Neural cell (in vitro differentiated cells): ENCODE data around the gene TIPRL. TPM values are rescaled to one million over a fixed set of nuclear protein-coding genes. Genes with fewer than 3 reads are reported as not detected.

Experiments
- H2AFZ ChIP-seq: fragments of 200-600, 300-800 bp; sonication (generic), shearing (Covaris generic); 2 replicates; pipeline ENCODE4 v1.6.0; 2014; ENCODE audit warnings: low read depth, mild to moderate bottlenecking, antibody characterized with exemption, low read length, moderate library complexity
- H3F3A ChIP-seq: fragments of 200-600 bp; shearing (Covaris generic); 2 replicates; pipeline ENCODE4 v1.6.1; 2016; ENCODE audit warnings: mild to moderate bottlenecking, moderate library complexity, mixed read lengths, antibody characterized with exemption, low read length; ENCODE audit not compliant: insufficient read depth, poor library complexity, severe bottlenecking
- H3K27ac ChIP-seq: fragments of 200-600, 300-800 bp; sonication (generic), shearing (Covaris generic); 2 replicates; pipeline ENCODE4 v1.5.1; 2014; ENCODE audit warnings: mild to moderate bottlenecking, low read length, moderate library complexity
- H3K27me3 ChIP-seq: fragments of 300-800, 200-600 bp; sonication (generic), shearing (Covaris generic); 2 replicates; pipeline ENCODE4 v1.6.0; 2014; ENCODE audit warnings: mild to moderate bottlenecking, low read depth, low read length, moderate library complexity; ENCODE audit not compliant: insufficient read depth
- H3K36me3 ChIP-seq: fragments of 300-800, 200-600 bp; sonication (generic), shearing (Covaris generic); 2 replicates; pipeline ENCODE4 v1.5.1; 2014; ENCODE audit warnings: mild to moderate bottlenecking, antibody characterized with exemption, low read length, moderate library complexity; ENCODE audit not compliant: insufficient read depth
- H3K4me2 ChIP-seq: fragments of 300-800, 200-600 bp; sonication (generic), shearing (Covaris generic); 2 replicates; pipeline ENCODE4 v1.6.0; 2014; ENCODE audit warnings: mild to moderate bottlenecking, low read length
- H3K4me3 ChIP-seq: fragments of 300-800, 200-600 bp; sonication (generic), shearing (Covaris generic); 2 replicates; pipeline ENCODE4 v1.5.1; 2014; ENCODE audit warnings: mild to moderate bottlenecking, low read length, moderate library complexity
- H3K79me2 ChIP-seq: fragments of 200-600 bp; shearing (Covaris generic); replicated peaks from 2 replicates; pipeline ENCODE4 v1.6.0; 2014; ENCODE audit warnings: mild to moderate bottlenecking, low read length, moderate library complexity; ENCODE audit not compliant: insufficient read depth
- H3K9ac ChIP-seq: fragments of 300-800, 200-600 bp; sonication (generic), shearing (Covaris generic); 2 replicates; pipeline ENCODE4 v1.6.1; 2016; ENCODE audit warnings: mild to moderate bottlenecking, low read length, mixed read lengths
- H3K9me2 ChIP-seq: fragments of 200-600 bp; shearing (Covaris generic); 2 replicates; pipeline ENCODE4 v1.6.1; 2016; ENCODE audit warnings: mild to moderate bottlenecking, low read length, mixed read lengths; ENCODE audit not compliant: insufficient read depth
- H3K9me3 ChIP-seq: fragments of 200-600, 300-800 bp; sonication (generic), shearing (Covaris generic); 2 replicates; pipeline ENCODE4 v1.6.1; 2016; ENCODE audit warnings: mild to moderate bottlenecking, mixed run types, low read length, moderate library complexity, mixed read lengths
- H4K20me1 ChIP-seq: fragments of 200-600 bp; shearing (Covaris generic); 2 replicates; pipeline ENCODE4 v1.6.1; 2016; ENCODE audit warnings: mild to moderate bottlenecking, mixed run types; ENCODE audit not compliant: insufficient read depth
- EP300 ChIP-seq: fragments of 450-650 bp; conservative IDR thresholded peaks from 2 replicates; pipeline ENCODE4 v1.6.1; 2014; ENCODE audit warnings: antibody characterized with exemption, mild to moderate bottlenecking, moderate library complexity; ENCODE audit not compliant: poor library complexity, severe bottlenecking
- EZH2 ChIP-seq: fragments of 200-600, 300-800 bp; shearing (Covaris generic), sonication (generic); IDR thresholded peaks from 2 replicates; pipeline ENCODE4 v1.6.1; 2014; ENCODE audit warnings: antibody characterized with exemption, low read length, borderline replicate concordance, mild to moderate bottlenecking; ENCODE audit not compliant: insufficient read depth, poor library complexity, severe bottlenecking
- MXI1 ChIP-seq: fragments of 450-650 bp; conservative IDR thresholded peaks from 2 replicates; pipeline ENCODE4 v1.6.1; 2014; ENCODE audit warnings: antibody characterized with exemption, mild to moderate bottlenecking; ENCODE audit not compliant: poor library complexity, severe bottlenecking
- POLR2AphosphoS5 ChIP-seq: IDR thresholded peaks from 2 replicates; pipeline ENCODE4 v1.6.1; 2012
- RAD21 ChIP-seq: fragments of 450-650 bp; conservative IDR thresholded peaks from 2 replicates; pipeline ENCODE4 v1.6.1; 2014; ENCODE audit warnings: antibody characterized with exemption, mild to moderate bottlenecking, moderate library complexity
- SMC3 ChIP-seq: fragments of 450-650 bp; conservative IDR thresholded peaks from 2 replicates; pipeline ENCODE4 v1.6.1; 2014; ENCODE audit warnings: antibody characterized with exemption, mild to moderate bottlenecking, moderate library complexity; ENCODE audit not compliant: poor library complexity
- TAF1 ChIP-seq: IDR thresholded peaks from 2 replicates; pipeline ENCODE4 v1.6.1; 2012; ENCODE audit warnings: low read depth
- polyA plus RNA-seq: library from polyadenylated mRNA; depleted of rRNA; stranded (reverse); fragments of >200 nt; gene quantifications from 2 replicates; pipeline ENCODE4 v1.2.3, GENCODE V29; 2014
- TF ChIP-seq, protein P1 (sequence below): fragments of 450-650 bp; IDR thresholded peaks from 2 replicates; pipeline ENCODE4 v1.5.1; 2014; ENCODE audit warnings: antibody characterized with exemption, mild to moderate bottlenecking, moderate library complexity; ENCODE audit not compliant: poor library complexity, severe bottlenecking
- TF ChIP-seq, protein P2 (sequence below): IDR thresholded peaks from 2 replicates; pipeline ENCODE4 v1.6.1; 2012; ENCODE audit warnings: borderline replicate concordance

Gene TIPRL
- polyA plus RNA-seq, 1 donor from 2014 or later: 131 TPM

DNA sequence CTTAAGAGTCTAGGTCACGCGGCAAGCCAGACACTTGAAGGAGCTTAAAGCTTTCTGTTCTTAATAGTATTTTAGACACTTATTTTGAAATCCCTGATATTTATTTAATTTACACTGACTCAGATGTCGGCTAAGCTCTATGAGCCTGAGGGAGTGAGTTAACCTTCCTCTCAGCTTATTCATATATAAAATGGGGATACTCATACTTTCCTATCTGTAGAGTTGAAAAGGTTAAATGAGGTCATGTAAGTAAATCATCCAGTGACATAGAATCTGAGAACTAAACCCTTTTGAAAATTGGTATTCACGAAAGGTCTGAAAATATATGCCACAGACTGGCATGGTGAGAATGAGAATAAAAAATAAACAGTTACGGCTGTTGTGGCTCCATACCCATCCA is 40.6 kb upstream of the TIPRL start:
- Histone ChIP-seq H3K27ac (peak overlapping the region; percentile 85), H3F3A (no peaks in the 10 kb centered on the region), H3K79me2 (peaks cover 45% of the 10 kb centered on the region), H3K9ac (peak overlapping the region; percentile 91), H4K20me1 (no peaks in the 10 kb centered on the region), H3K36me3 (no peaks in the 10 kb centered on the region), H3K9me3 (no peaks in the 10 kb centered on the region), H3K9me2 (no peaks in the 10 kb centered on the region), H2AFZ (no peak overlapping the region), H3K4me3 (peak overlapping the region; percentile 96), H3K27me3 (no peaks in the 10 kb centered on the region), H3K4me2 (peak overlapping the region; percentile 68)
- TF ChIP-seq SMC3 (no peak), TAF1 (no peak), POLR2AphosphoS5 (no peak), RAD21 (no peak)

DNA sequence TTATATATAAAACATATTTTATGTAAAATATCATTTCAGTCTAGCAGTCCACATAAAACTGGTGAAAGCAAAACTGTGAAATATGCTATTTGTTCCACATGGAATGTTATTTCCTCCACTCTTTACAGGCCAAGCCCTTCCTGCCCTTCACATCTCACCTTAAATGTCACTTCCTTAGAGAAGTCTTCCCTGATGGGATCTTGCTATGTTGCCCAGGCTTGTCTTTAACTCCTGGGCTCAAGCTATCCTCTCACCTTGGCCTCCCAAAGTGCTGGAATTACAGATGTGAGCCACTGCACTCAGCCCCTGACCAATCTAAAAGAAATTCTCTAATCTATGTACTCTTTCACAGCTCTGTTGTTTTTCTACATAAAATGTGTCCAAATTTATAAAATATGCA is 39.7 kb upstream of the TIPRL start:
- H3K9ac ChIP-seq: no peak overlapping the region
- H3K9me3 ChIP-seq: no peaks in the 10 kb centered on the region
- H3K79me2 ChIP-seq: peaks cover 35% of the 10 kb centered on the region
- H3K36me3 ChIP-seq: no peaks in the 10 kb centered on the region
- TF ChIP-seq TAF1: no peak
- TF ChIP-seq RAD21: no peak
- no peak for TF ChIP-seq MXI1
- TF ChIP-seq POLR2AphosphoS5: no peak
- no peaks in the 10 kb centered on the region for H3K9me2 ChIP-seq
- H3K4me2 ChIP-seq: no peak overlapping the region
- no peak overlapping the region for H2AFZ ChIP-seq
- no peaks in the 10 kb centered on the region for H3K27me3 ChIP-seq
- H3K4me3 ChIP-seq: no peak overlapping the region
- no peaks in the 10 kb centered on the region for H4K20me1 ChIP-seq
- H3K27ac ChIP-seq: no peak overlapping the region
- no peaks in the 10 kb centered on the region for H3F3A ChIP-seq

DNA sequence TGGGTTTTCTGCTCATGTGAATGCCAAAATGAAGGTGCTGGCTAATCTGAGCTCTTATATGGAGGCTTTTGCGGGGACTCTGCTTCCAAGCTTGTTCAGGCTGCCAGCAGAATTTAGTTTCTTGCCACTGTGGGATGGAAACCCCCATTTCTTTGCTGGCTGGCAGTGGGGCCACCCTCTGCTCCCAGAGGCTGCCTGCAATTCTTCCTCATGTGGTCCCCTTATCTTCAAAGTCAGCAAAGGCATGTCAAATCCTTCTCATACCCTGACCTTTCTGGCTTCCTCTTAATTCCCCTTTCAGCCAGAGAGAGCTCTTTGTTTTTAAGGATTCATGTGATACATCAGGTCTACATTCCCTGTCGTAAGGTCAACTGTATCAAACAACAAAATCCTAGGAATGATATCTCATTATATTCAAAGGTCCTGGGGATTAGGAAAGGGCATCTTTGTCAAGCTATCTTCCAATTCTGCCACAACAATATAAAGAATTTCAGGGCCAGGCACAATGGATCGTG is 36.8 kb upstream of the TIPRL start:
- Histone ChIP-seq H3K79me2 (peaks cover 13% of the 10 kb centered on the region), H3K4me3 (no peak overlapping the region), H3F3A (no peaks in the 10 kb centered on the region), H3K9me3 (no peaks in the 10 kb centered on the region), H3K9ac (no peak overlapping the region), H2AFZ (no peak overlapping the region), H3K4me2 (no peak overlapping the region), H3K9me2 (no peaks in the 10 kb centered on the region), H4K20me1 (no peaks in the 10 kb centered on the region), H3K27ac (no peak overlapping the region), H3K36me3 (no peaks in the 10 kb centered on the region), H3K27me3 (no peaks in the 10 kb centered on the region)
- TF ChIP-seq, protein P1, sequence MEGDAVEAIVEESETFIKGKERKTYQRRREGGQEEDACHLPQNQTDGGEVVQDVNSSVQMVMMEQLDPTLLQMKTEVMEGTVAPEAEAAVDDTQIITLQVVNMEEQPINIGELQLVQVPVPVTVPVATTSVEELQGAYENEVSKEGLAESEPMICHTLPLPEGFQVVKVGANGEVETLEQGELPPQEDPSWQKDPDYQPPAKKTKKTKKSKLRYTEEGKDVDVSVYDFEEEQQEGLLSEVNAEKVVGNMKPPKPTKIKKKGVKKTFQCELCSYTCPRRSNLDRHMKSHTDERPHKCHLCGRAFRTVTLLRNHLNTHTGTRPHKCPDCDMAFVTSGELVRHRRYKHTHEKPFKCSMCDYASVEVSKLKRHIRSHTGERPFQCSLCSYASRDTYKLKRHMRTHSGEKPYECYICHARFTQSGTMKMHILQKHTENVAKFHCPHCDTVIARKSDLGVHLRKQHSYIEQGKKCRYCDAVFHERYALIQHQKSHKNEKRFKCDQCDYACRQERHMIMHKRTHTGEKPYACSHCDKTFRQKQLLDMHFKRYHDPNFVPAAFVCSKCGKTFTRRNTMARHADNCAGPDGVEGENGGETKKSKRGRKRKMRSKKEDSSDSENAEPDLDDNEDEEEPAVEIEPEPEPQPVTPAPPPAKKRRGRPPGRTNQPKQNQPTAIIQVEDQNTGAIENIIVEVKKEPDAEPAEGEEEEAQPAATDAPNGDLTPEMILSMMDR: no peak
- TF ChIP-seq POLR2AphosphoS5: no peak
- TF ChIP-seq EP300: no peak
- TF ChIP-seq, protein P2, sequence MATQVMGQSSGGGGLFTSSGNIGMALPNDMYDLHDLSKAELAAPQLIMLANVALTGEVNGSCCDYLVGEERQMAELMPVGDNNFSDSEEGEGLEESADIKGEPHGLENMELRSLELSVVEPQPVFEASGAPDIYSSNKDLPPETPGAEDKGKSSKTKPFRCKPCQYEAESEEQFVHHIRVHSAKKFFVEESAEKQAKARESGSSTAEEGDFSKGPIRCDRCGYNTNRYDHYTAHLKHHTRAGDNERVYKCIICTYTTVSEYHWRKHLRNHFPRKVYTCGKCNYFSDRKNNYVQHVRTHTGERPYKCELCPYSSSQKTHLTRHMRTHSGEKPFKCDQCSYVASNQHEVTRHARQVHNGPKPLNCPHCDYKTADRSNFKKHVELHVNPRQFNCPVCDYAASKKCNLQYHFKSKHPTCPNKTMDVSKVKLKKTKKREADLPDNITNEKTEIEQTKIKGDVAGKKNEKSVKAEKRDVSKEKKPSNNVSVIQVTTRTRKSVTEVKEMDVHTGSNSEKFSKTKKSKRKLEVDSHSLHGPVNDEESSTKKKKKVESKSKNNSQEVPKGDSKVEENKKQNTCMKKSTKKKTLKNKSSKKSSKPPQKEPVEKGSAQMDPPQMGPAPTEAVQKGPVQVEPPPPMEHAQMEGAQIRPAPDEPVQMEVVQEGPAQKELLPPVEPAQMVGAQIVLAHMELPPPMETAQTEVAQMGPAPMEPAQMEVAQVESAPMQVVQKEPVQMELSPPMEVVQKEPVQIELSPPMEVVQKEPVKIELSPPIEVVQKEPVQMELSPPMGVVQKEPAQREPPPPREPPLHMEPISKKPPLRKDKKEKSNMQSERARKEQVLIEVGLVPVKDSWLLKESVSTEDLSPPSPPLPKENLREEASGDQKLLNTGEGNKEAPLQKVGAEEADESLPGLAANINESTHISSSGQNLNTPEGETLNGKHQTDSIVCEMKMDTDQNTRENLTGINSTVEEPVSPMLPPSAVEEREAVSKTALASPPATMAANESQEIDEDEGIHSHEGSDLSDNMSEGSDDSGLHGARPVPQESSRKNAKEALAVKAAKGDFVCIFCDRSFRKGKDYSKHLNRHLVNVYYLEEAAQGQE: no peak
- no peak for TF ChIP-seq MXI1
- no peak for TF ChIP-seq EZH2
- no peak for TF ChIP-seq SMC3
- TF ChIP-seq TAF1: no peak
